Esophagus muscularis mucosa (tissue), 4 donors: ENCODE data around the gene TTF1. TPM values are rescaled to one million over a fixed set of nuclear protein-coding genes. Genes with fewer than 3 reads are reported as not detected.

ENCODE experiments used
- DNase-seq: peaks from one replicate; pipeline ENCODE4 v3.0.0-alpha.2; 2017; ENCODE audit errors: extremely low spot score
- H3K27ac ChIP-seq, 4 donors: fragments of 200-600 bp; sonication (generic); replicated peaks in 1 of 4; 1 replicate in 3 of 4; 2 replicates in 1 of 4; pipeline ENCODE4 v1.5.1; 2016 to 2019; ENCODE audit warnings: mild to moderate bottlenecking in 1 of 4
- H3K27me3 ChIP-seq, 4 donors: fragments of 200-600 bp; sonication (generic); one replicate each; pipeline versions ENCODE4 v1.5.1 to v1.6.0; 2016 to 2019
- H3K36me3 ChIP-seq, 4 donors: fragments of 200-600 bp; sonication (generic); one replicate each; pipeline ENCODE4 v1.5.1; 2016 to 2019
- H3K4me1 ChIP-seq, 4 donors: fragments of 200-600 bp; sonication (generic); one replicate each; pipeline ENCODE4 v1.5.1; 2016 to 2019
- H3K4me3 ChIP-seq, 4 donors: fragments of 200-600 bp; sonication (generic); 1 replicate in 2 of 4; 2 replicates in 2 of 4; pipeline ENCODE4 v1.5.1; 2016 to 2019; ENCODE audit warnings: mild to moderate bottlenecking in 4 of 4, moderate library complexity in 1 of 4
- H3K9me3 ChIP-seq, 4 donors: fragments of 200-600 bp; sonication (generic); 1 replicate in 3 of 4; 2 replicates in 1 of 4; pipeline ENCODE4 v1.5.1; 2016 to 2019
- CTCF ChIP-seq, 3 experiments: fragments of 200-600 bp in 2 of 3; fragments of 450-650 bp in 1 of 3; sonication (generic) in 2 of 3; IDR thresholded peaks; one replicate each; pipeline ENCODE4 v1.5.1; 2017 to 2019; ENCODE audit warnings: antibody characterized with exemption in 3 of 3, mild to moderate bottlenecking in 2 of 3, moderate library complexity in 1 of 3
- EP300 ChIP-seq: sonication (generic); formaldehyde crosslinking; IDR thresholded peaks from one replicate; pipeline ENCODE4 v1.6.1; 2017; ENCODE audit warnings: antibody characterized with exemption
- POLR2A ChIP-seq: fragments of 450-650 bp; IDR thresholded peaks from one replicate; pipeline ENCODE4 v1.6.1; 2017; ENCODE audit warnings: antibody characterized with exemption, moderate library complexity, mild to moderate bottlenecking, low read depth
- POLR2AphosphoS5 ChIP-seq, 2 donors: sonication (generic); formaldehyde crosslinking; IDR thresholded peaks; one replicate each; pipeline ENCODE4 v1.6.1; 2017; ENCODE audit warnings: antibody characterized with exemption in 2 of 2
- WGBS: methylation state at CpG from one replicate; pipeline ENCODE4 v1.1.5; 2018; 5-methylcytosine and 5-hydroxymethylcytosine counted together
- intact Hi-C: fragments of 100-400 bp; cut with DNase I; formaldehyde crosslinking; loops from one replicate; pipeline ENCODE4 v1.15.1; 2023
- small RNA-seq, 3 donors: library from RNA; depleted of rRNA; stranded (forward); fragments of <200 nt; gene quantifications; one replicate each; pipeline ENCODE3, GENCODE V24; 2016
- total RNA-seq, 4 donors: library from RNA; depleted of rRNA; stranded (reverse); fragments of >200 nt; gene quantifications; one replicate each; pipeline versions ENCODE4 v1.1.0 to v1.2.1, GENCODE V29; 2016

The TTF1 gene
- total RNA-seq, 4 donors from 2014 or later: 9.6 to 17.2 (median 12.8) TPM

GRCh38 chr9:132327537-132327936, 79.1 kb downstream of the TTF1 start:
- Histone ChIP-seq H3K9me3 (no peaks in the 10 kb centered on the region), H3K27ac (no peak overlapping the region), H3K4me3 (no peak overlapping the region), H3K4me1 (no peaks in the 10 kb centered on the region), H3K27me3 (no peaks in the 10 kb centered on the region), H3K36me3 (peaks cover 37 to 77% (median 64%) of the 10 kb centered on the region in 4 donors)
- TF ChIP-seq EP300 (no peak), POLR2AphosphoS5 (IDR thresholded peaks at IDR 0.05) (no peak), CTCF (IDR thresholded peaks at IDR 0.05) (no peak), POLR2A (no peak)
- DNase-seq: no peak
- 86% methylated on average over 6 of the region's 6 CpGs for WGBS
- intact Hi-C loops: no loop called here

Small RNA genes within 50 kb of the gene (small RNA-seq; reads per million reads assigned to genes)
- gene RNU5D-2P: 0 to 0.08 (median 0) reads per million in 3 donors

Other genes with a start within 250 kb of the TTF1 start
- 1 to 10 TPM; 1.5 to 6.6 (median 4.3) TPM for gene NTNG2, start 244.8 kb downstream of the TTF1 start, total RNA-seq
- gene SETX, start 51.9 kb downstream of the TTF1 start, total RNA-seq: 10 to 100 TPM; 44.1 to 46.9 (median 45.9) TPM
- gene CFAP77, start 3.4 kb upstream of the TTF1 start, total RNA-seq: not detected
- not detected for gene BARHL1, start 175.8 kb upstream of the TTF1 start, total RNA-seq